HG02938 (cell line): ENCODE data around the gene NDEL1.

Experiments
- ATAC-seq: cut with Tn5 transposase; IDR thresholded peaks from one replicate; pipeline ENCODE4 v1.9.1; 2021; ENCODE audit warnings: mild to moderate bottlenecking, moderate library complexity; ENCODE audit not compliant: unreplicated experiment

The NDEL1 gene

DNA sequence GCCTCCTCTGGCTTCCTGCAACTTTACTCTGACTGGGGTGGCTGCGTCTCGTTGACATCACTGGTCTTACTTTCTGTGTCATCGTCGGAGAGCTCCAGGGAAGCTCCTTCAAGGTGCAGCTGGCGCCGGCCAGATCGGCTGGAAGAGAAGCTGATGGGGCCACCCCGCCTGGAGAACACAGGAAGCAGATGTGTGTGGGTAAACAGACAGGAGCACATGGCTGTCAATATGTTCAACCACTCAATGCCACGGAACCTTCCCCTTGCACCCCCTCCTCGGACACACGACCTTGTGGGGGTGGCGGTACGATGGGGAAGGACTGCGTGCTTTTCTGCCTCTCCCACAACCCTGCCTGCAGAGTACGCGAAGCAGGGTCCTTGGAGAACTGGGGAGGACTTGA lies 40.1 kb downstream of the NDEL1 start:
- ATAC-seq, result no peak

DNA sequence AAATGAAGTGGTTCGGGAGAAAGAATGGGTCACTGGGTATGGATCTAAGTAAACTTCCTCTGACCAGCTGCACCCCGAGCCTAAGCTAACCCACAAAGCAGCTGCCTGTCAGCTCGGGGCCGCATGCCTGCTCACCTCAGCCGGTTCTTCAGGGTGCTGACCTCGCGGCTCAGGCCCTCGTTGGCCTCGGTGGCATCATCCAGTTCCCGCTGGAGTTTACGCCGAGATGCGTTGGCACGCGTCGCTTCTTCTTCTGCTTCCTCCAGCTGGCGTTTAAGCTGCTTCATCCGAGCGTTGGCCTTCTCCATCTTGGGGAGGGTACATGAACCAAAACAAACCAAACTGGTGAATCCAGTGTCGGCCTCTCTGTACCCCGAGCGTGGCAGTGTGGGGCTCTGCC lies 41.1 kb downstream of the NDEL1 start:
- ATAC-seq, result no peak

DNA sequence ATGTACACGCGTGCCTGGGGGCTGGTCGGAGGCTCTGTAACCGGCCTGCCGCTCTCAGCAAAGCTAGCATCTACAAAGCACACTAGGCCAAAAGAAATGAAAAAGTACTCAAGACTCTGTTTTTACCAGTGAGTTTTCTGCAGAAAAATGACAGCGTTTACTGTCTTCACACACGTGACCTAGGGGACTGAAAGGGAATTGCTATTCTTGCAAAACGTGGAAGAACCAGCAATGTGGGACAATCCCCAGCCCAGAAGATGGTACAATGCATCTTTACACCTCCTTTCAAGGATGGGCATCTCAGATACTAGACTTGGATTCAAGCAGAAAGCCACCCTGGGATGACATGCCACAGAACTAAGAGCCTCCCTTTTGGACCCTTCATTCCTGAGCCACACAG lies 41.5 kb downstream of the NDEL1 start:
- ATAC-seq, result no peak

DNA sequence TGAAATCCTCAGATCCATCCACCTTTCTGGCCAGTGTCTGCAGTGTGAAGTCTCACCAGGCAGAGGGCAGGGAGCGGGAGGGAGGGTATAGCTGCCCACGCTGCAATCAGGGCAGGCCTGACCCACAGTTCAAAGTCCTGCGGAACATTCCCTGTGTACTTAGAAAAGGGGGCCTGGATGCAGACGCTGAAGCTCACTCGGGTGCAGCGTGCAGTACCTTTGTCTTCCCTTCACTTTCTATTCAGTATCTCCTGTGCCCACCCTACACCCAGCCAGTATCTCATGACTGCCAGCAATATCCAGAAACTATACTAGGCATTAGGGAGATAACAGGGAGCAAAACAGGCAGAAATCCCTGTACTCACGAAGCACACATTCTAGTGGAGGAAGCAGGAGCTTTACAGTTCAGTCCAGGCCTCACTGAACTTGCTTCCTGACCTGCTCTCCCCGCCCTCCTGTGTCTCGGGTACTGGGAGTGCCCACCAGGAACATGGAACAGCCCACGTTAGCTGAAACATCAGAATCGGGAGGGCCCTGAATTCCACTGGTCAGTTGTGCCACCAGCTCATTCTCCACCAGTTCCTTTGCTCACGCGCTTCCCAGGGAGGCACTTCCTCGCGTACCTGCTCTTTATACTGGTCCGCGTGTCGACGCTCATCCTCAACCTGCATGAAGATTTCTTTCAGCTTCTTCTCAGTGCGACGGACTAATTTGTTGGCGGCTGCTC lies 42.2 kb downstream of the NDEL1 start:
- ATAC-seq, result no peak

DNA sequence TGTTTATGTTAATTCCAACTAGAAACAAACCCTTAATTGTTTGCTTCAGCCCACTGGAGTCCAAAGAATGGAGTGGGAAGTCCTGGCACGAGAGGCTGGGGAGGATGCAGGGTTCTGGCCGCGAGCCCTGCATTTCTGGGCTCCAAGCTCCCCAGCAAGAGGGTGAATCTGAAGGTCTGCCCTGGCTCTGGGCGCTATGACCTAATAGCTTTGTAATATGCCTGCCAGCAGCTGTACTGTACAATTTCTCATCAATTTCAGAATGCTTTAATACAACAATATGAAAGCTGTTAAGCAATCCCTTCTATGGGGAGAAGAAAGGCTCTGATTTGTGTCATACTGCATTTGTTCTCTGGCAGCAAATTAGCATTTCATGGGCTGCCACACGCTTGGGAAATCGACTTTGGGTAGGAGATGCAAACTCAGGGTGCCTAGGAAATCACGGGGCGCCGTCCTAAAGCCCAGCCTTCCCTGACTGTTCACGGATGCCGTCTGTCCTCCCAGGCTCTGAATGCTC lies 43.8 kb downstream of the NDEL1 start:
- no peak for ATAC-seq

DNA sequence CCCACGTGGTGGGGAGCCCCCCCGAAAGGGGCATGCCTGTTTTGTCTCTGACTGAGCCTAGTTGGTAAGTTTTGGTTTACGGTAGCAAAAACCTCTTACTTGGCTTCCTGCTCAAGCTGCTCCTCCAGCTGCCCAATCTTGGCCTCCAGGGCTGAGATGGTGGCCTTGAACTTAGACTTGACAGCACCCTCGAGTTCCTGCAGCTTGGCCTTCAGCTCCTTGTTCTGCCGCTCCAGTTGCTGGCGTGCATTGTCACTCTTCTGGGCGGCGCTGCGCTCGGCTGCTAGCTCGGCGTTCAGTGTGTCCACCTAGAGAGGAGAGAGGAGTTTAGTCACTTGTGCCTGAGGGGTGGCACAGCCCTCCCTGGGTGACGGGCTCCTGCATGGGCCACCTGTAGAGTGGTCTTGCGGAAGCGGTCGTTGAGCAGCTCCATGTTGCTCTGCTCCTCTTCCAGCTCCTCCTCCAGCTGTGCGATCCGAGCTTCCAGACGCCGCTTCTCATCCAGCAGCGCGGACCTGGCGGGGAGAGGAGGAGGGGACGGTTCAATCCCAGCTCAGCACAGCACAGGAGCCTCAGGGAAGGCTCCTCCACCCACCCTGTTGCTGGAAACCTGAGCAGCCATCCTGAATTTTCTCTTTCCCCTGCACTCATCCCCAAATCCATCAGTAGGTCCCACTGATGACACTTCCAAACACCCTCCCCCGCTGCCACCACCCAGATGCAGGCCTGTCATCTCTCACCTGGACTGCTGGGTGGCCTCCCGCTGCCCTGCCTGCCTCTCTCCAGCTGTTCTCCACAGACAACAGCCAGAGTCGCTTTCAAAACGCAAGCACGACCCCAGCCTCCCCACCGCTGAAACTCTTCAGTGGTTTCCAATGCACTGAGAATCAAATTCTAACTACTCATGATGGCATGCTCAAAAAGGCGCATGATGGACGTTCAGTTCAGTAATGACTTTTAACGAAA lies 44.6 kb downstream of the NDEL1 start:
- ATAC-seq, result no peak

DNA sequence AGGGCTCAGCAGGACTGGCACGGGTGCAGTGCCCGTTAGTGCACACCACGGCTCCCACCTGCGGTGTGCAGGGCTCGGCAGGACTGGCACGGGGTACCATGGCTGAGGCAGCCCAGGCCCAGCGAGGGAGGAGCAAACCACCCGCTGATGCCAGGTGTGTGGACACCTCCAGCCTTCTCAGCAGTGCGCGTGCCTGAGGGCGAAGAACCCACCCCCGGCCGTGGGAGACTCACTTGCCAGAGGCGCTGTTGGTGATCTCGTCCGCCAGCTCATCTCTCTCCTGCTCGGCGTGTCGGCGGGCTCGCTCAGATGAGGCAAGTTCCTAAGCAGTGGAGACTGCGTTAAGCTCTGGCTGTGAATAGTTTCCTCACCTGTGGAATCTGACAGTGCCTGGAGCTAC lies 45.4 kb downstream of the NDEL1 start:
- no peak for ATAC-seq

DNA sequence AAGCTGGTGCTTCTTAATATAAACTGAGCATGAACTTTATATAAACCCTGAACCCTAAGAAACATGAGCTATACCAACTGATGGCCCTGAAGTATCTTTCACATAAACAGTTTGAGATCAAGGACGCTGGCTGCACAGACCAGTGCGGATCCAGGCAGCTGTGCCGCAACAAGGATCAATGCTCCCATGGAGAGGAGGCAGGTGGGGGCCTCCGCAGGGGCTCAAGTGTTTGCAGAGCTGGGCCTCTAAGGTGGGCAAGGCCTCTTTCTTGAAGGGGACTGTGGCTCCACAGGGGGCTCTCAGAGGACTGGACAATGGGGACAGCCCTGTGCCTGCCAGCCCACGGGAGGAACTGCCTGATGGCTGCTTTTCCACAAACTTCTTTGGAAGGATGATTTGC lies 46.0 kb downstream of the NDEL1 start:
- no peak for ATAC-seq

DNA sequence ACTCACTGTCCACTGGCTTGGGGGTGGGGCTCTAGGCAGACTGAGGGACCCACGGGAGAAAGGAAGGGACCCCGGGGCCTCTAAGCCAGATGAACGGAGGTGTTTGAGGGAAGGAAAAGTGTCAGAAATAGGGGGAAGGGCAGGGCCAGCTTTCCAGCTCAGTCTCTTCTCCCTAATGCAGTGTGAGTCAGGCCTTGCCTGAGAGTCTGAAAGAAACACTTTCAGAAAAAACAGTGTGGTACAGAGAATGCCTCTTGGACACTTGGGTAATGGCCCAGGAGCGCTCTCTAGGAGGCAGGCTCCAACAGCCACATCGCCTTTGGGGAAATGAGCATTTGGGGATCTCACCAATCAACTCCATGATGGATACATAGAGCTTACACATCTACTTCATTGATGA lies 46.9 kb downstream of the NDEL1 start:
- no peak for ATAC-seq

DNA sequence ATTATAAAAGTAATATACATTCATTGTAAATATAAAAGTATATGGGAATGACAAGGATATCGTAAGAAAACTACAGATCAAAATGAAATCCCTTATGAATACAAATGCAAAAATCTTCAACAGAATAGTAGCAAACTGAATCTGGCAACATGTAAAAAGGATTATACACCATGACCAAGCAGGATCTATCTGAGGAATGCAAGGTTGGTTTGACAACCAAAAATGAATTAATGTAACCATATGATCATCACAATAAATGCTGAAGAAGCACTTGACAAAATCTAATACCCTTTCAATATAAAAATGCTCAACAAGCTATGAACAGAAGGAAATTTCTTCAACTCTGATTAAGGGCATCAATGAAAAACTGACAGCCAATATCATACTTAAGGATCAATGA lies 48.8 kb downstream of the NDEL1 start:
- ATAC-seq, result no peak

DNA sequence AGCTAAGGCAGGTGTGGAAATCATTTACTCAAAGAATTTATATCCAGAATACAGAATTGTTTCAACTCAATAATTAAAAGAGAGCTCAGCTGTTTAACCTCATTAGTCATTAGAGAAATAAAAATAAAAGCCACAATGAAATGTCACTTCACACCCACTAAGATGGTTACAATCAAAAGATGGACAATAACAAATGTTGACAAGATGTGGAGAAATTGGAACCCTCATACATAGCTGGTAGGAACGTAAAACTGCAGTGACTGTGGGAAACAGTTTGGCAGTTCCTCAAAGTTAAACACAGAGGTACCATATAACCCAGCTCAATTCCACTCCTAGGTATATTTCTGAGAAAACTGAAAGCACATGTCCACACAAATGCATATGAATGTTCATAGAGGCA lies 49.8 kb downstream of the NDEL1 start:
- ATAC-seq, result no peak

DNA sequence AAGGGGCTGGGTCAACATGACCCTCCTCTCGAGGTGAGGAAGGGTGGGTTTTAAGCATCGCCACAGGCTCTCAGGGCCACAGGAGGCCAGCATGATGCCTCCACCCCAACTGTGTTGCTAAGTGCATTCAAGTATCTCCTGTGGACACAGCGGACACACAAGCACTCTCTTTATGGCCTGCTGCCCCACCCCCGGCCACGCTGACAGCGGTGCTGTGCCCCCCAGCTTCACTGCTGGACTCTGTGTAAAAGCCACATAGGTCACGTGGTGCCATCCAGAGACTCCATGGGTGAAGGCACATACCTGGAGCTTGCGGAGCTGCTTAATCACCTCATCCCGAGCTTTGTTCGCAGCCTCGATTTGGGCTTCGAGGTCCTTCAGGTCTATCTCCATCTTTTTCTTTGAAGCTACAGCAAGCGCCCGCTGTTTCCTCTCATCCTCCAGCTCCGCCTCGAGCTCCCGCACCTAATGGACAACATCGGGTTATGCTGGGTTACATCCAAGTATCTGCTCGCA lies 51.5 kb downstream of the NDEL1 start:
- ATAC-seq, result no peak

DNA sequence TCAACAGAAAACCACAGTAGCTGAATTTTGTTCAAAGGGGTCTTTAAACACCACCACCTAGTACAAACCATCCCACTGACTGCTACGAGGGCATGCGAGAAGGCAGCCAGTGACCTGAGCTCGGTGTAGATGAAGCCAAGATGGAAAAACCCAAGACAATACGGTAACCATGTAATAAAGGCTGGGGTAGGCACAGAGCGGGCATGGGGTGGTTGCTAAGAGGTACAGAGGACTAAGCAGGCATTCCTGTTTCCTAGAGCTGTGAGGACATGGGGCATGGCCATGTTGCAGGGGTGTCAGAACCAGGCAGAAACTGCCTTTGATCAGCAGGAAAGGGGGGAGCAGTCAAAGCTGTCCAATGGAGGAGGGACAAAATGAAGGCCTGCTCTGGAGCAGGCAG lies 52.1 kb downstream of the NDEL1 start:
- ATAC-seq, result no peak

DNA sequence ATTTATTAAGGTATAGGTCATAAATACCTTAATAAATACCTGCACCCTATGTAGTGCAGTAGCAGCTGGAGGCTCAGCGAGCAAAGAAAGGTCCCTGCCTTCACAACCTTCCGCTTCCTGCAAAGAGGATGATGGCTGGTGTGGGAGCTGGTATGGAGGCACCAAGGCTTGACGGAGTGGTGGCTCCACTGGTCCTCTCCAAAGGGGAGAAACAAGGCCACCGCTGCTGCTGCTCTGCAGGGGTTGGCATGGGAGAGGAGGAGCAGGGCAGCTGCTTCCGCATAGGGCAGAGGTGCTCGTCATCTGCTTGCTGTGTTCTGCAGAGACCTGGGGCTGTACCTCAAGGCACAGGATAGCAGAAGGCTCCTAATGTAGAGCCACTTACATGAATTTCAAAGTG lies 52.8 kb downstream of the NDEL1 start:
- no peak for ATAC-seq

DNA sequence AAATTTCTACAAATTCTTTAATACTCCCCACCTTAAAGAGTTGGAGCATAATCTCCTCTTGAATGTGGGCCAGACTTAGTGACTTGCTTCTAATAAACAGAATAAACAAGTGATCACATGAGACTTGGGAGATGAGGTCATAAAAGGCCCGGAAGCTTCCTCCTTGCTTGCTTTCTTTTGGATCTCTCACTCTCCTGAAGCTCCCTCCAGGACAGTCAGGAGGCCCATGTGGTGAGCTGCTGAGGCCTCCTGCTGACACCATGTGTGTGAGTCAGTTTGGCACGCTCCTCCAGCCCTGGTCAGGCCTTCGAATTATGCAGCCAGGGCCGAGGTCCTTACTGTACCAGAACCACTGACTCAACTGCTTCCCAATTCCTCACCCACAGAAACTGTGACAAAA lies 53.2 kb downstream of the NDEL1 start:
- ATAC-seq, result no peak

DNA sequence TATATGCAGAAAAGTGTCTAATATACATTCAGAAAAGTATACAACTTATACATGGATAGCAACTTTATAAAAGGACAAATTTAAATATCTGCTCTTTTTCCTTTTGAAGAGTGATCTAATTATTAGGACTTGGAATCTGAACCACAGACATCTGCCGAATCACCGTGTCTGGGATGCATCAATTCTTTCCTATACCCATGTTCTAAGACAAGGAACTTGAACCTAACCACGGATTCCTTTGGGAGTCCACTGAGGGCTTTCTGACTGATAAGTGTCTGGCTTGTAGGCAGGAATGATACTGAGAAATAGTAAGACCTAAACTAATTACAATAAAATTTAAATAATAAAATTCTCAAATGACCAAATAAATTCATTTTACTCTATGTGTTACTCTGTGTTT lies 54.2 kb downstream of the NDEL1 start:
- ATAC-seq, result no peak

DNA sequence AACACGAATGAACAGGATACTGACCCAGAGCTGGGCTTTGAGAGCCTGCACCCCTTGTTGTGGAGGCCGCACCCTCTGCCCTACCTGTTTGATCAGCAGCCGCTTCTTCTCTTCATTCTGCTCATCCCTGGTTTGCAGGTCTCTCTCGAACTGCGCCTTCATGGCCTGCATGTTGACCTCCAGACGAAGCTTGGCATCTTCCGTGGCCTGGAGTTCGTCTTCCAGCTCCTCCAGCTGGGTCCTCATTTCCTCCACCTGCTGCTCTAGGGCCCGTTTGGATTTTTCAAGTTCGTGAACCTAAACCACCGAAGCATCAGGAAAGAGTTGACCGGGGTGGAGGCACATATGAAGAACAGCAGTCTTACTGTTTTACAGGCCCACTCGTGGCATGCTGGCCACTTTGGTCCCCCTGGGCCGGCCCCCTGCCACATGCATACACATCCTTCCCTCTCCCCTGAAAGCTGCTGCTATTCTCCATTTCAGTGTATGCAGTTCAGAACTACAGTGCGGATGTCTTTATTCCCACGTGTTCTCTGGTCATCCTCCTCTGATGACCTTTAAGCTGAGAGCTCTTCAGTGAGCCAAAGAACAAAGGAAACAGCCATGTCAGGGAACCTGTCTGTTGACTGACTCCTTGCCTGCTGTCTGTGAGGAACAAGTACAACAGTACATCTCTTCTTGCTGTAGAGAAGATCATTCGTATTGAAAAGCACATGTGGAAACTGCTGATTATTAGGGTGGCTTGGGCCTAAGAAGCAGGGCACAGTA lies 54.8 kb downstream of the NDEL1 start:
- ATAC-seq, result no peak

DNA sequence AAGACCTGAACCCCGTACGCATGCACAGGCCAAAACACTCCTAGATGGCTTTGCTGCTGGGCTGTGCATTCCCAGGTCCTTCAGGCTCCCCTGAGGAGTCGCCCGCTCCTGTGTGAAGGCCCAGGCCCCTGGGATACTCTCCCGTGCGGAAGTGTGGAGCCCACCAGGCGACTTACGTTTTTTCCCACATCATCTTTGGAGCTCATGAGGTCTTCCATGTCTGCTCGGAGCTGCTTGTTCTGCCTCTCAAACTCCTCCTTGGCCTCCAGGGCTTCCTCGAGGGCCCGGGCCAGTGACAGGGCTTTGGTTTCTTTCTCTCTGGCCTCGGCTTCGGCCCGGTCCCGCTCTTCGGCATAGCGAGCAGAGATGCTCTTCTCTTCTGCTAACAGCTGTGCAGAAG lies 56.4 kb downstream of the NDEL1 start:
- no peak for ATAC-seq

DNA sequence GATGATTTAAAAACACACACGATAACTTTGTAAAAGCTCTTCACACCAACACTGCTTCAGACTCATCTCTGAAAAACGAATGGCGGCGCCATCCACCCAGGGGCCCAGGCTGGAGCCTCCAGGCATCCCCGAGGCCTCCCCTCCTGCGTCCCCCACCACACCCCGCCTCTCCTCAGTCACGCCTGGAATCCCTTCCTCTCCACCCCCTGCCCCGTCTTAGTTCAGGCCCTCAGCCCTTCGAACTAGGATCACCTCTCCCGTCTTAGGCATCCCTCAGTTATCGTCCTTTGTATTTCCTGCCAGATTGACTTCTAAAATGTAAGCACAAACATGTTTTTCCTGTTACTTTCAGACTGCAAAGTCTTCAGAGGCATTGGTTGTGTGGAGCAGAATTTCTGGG lies 58.3 kb downstream of the NDEL1 start:
- no peak for ATAC-seq

DNA sequence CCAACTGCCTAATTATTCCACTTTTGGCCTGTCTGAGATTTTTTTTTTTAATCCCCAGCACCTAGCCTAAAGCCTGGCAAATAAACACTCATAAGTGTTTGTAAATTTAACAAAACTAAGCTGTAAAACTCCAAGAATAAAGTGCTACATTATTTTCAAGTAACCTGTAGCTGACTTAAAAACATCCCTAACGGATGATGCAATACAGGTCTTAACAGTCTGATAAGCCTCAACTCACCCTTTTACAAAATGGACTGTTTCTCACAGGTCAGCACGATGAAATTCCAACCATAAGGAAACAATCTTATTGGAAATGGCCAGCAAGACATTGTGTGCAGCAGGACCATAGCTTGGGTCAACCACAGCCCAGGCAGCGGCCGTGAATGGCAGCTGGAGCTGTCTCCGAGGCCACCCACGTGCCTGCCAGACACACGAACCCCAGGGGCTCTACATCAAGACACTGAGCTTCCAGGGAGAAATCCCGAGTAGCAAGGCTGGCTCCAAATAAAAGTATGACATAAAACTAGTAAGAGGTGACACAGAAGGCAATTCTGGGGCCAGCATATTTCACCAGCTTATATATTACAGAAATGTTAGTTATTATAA lies 58.9 kb downstream of the NDEL1 start:
- no peak for ATAC-seq

DNA sequence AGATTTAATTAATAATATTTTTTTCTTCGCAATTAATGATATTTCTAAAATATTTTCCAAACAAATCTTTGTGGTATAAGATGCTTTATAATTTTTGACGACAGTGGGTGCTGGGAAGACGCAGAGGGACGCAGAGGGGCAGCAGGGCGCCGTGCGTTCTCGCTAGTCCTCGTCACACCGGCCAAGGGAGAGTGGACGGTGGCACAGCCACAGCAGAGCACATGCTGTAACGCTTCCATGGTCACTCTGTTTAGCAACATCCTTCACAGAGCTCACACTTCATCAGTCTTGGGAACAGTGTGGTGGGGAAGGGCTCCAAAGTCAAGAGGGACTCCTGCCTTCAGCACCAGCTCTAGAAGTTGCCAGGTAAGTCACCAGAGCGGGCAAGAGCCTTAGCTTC lies 60.4 kb downstream of the NDEL1 start:
- no peak for ATAC-seq
